Activated CD4-positive, alpha-beta T cell treated with anti-CD3 and anti-CD28 coated beads, Interleukin-2, amount 50 U/mL, for 4 hours (primary cell): ENCODE measurements around the gene PHRF1.

ENCODE experiments used
- DNase-seq, 2 experiments: peaks; one replicate each; pipeline ENCODE4 v3.0.0-alpha.2; 2020

Gene PHRF1

GRCh38 chr11:537622-538430 lies 38.4 kb upstream of the PHRF1 start:
- DNase-seq = no peak

- DNase-seq = no peak
Observed at GRCh38 chr11:538431-539051, 37.7 kb upstream of the PHRF1 start.

- DNase-seq = no peak
Observed at GRCh38 chr11:539971-540481, 36.2 kb upstream of the PHRF1 start.

- no peak for DNase-seq
Observed at GRCh38 chr11:540583-541432, 35.5 kb upstream of the PHRF1 start.

- no peak for DNase-seq
Observed at GRCh38 chr11:541433-541885, 34.8 kb upstream of the PHRF1 start.

- no peak for DNase-seq
Observed at GRCh38 chr11:544817-545166, 31.5 kb upstream of the PHRF1 start.

GRCh38 chr11:545171-545570 lies 31.1 kb upstream of the PHRF1 start:
- DNase-seq = no peak

- no peak for DNase-seq
Observed at GRCh38 chr11:548700-549603, 27.3 kb upstream of the PHRF1 start.

- no peak for DNase-seq
Observed at GRCh38 chr11:550021-550745, 26.1 kb upstream of the PHRF1 start.

GRCh38 chr11:550746-551085 lies 25.6 kb upstream of the PHRF1 start:
- DNase-seq = no peak

GRCh38 chr11:551131-551530 lies 25.1 kb upstream of the PHRF1 start:
- no peak for DNase-seq

GRCh38 chr11:551596-551995 lies 24.7 kb upstream of the PHRF1 start:
- no peak for DNase-seq

- DNase-seq = no peak
Observed at GRCh38 chr11:553083-553987, 22.9 kb upstream of the PHRF1 start.

GRCh38 chr11:553988-554340 lies 22.3 kb upstream of the PHRF1 start:
- no peak for DNase-seq

GRCh38 chr11:554428-555226 lies 21.6 kb upstream of the PHRF1 start:
- DNase-seq = peak; percentile 73 to 77

- DNase-seq = no peak
Observed at GRCh38 chr11:555227-555779, 21.0 kb upstream of the PHRF1 start.

- DNase-seq = no peak
Observed at GRCh38 chr11:555780-556661, 20.2 kb upstream of the PHRF1 start.

- no peak for DNase-seq
Observed at GRCh38 chr11:556662-557256, 19.5 kb upstream of the PHRF1 start.
